ENCODE results near the gene HIC1. TPM values are rescaled to one million over a fixed set of nuclear protein-coding genes. Genes with fewer than 3 reads are reported as not detected.

Gene HIC1
- total RNA-seq, 2 experiments from 2014 or later, result 13.6 to 16.5 TPM

- Mint-ChIP-seq H3K36me3 (ENCODE audit: low read depth) (peaks cover 43% of the 10 kb centered on the region), H3K4me1 (peaks cover 47% of the 10 kb centered on the region), H3K9me3 (ENCODE audit: low read depth) (no peaks in the 10 kb centered on the region), H3K4me3 (no peak overlapping the region), H3K27ac (no peak overlapping the region), H3K27me3 (no peaks in the 10 kb centered on the region)
- ChIA-PET CTCF (interaction anchor here (0.8 to 1.2 kb wide), 2 partner anchors 25 to 180 kb away, joined by 3 to 5 read pairs; no protein-coding TSS in a partner anchor), POLR2A (no interaction called here)
- intact Hi-C loops (cut with DNase I, micrococcal nuclease), result no loop called here
- no peak for DNase-seq
- no peak for ATAC-seq
These were observed 28.7 kb downstream of the HIC1 start for GRCh38 chr17:2083613-2084035.

- ChIA-PET POLR2A (interaction anchor here (0.6 kb wide), 1 partner anchor 23 kb away, joined by 3 read pairs; no protein-coding TSS in a partner anchor), CTCF (interaction anchor here (0.8 to 1.2 kb wide), 2 partner anchors 26 to 179 kb away, joined by 3 to 5 read pairs; no protein-coding TSS in a partner anchor)
- intact Hi-C loops (cut with DNase I, micrococcal nuclease), result no loop called here
- no peaks in the 10 kb centered on the region for H3K27me3 Mint-ChIP-seq
- no peaks in the 10 kb centered on the region for H3K9me3 Mint-ChIP-seq (ENCODE audit: low read depth)
- no peak overlapping the region for H3K4me3 Mint-ChIP-seq
- H3K4me1 Mint-ChIP-seq, result peaks cover 53% of the 10 kb centered on the region
- H3K36me3 Mint-ChIP-seq (ENCODE audit: low read depth), result peaks cover 41% of the 10 kb centered on the region
- H3K27ac Mint-ChIP-seq, result no peak overlapping the region
- ATAC-seq, result no peak
- DNase-seq, result no peak
These were observed 29.3 kb downstream of the HIC1 start for GRCh38 chr17:2084036-2084765.

GRCh38 chr17:2084766-2085647 lies 30.1 kb downstream of the HIC1 start:
- no peak overlapping the region for H3K4me3 Mint-ChIP-seq
- intact Hi-C loops (cut with DNase I, micrococcal nuclease), result loop anchor here in 1 of 2 experiments (5.0 kb wide), 1 partner anchor 33 kb away; no protein-coding TSS in a partner anchor
- ATAC-seq (no peak), DNase-seq (no peak)
- no peaks in the 10 kb centered on the region for H3K27me3 Mint-ChIP-seq
- POLR2A ChIA-PET, result interaction anchor here (0.6 kb wide), 1 partner anchor 13 kb away, joined by 3 read pairs; no protein-coding TSS in a partner anchor
- H3K9me3 Mint-ChIP-seq (ENCODE audit: low read depth), result no peaks in the 10 kb centered on the region
- no peak overlapping the region for H3K27ac Mint-ChIP-seq
- H3K36me3 Mint-ChIP-seq (ENCODE audit: low read depth), result peaks cover 37% of the 10 kb centered on the region
- CTCF ChIA-PET, result interaction anchor here (0.7 to 0.9 kb wide), 2 partner anchors 19 to 263 kb away, joined by 3 read pairs; no protein-coding TSS in a partner anchor
- H3K4me1 Mint-ChIP-seq, result peaks cover 61% of the 10 kb centered on the region

GRCh38 chr17:2085648-2085949 lies 30.7 kb downstream of the HIC1 start:
- POLR2A ChIA-PET, result interaction anchor here (0.6 kb wide), 1 partner anchor 13 kb away, joined by 3 read pairs; no protein-coding TSS in a partner anchor
- intact Hi-C loops (cut with DNase I, micrococcal nuclease), result loop anchor here in 1 of 2 experiments (5.0 kb wide), 1 partner anchor 33 kb away; no protein-coding TSS in a partner anchor
- Mint-ChIP-seq H3K4me1 (peaks cover 66% of the 10 kb centered on the region), H3K27ac (no peak overlapping the region), H3K9me3 (ENCODE audit: low read depth) (no peaks in the 10 kb centered on the region), H3K27me3 (no peaks in the 10 kb centered on the region), H3K4me3 (no peak overlapping the region), H3K36me3 (ENCODE audit: low read depth) (peaks cover 33% of the 10 kb centered on the region)
- ATAC-seq, result no peak
- no peak for DNase-seq
- CTCF ChIA-PET, result interaction anchor here (0.7 to 0.9 kb wide), 3 partner anchors 20 to 297 kb away, joined by 3 read pairs; no protein-coding TSS in a partner anchor

GRCh38 chr17:2086306-2086705 lies 31.4 kb downstream of the HIC1 start:
- peaks cover 29% of the 10 kb centered on the region for H3K36me3 Mint-ChIP-seq (ENCODE audit: low read depth)
- no peaks in the 10 kb centered on the region for H3K9me3 Mint-ChIP-seq (ENCODE audit: low read depth)
- no peak overlapping the region for H3K4me3 Mint-ChIP-seq
- ChIA-PET POLR2A (interaction anchor here (1.4 kb wide), 1 partner anchor 16 kb away, joined by 4 read pairs; no protein-coding TSS in a partner anchor), CTCF (interaction anchor here (0.7 to 1.1 kb wide), 2 partner anchors 28 to 296 kb away, joined by 3 read pairs; no protein-coding TSS in a partner anchor)
- H3K27me3 Mint-ChIP-seq, result no peaks in the 10 kb centered on the region
- H3K4me1 Mint-ChIP-seq, result peaks cover 72% of the 10 kb centered on the region
- intact Hi-C loops (cut with DNase I, micrococcal nuclease), result loop anchor here in 1 of 2 experiments (5.0 kb wide), 1 partner anchor 34 kb away; no protein-coding TSS in a partner anchor
- DNase-seq, result no peak
- peak overlapping the region; percentile 20 for H3K27ac Mint-ChIP-seq
- no peak for ATAC-seq

GRCh38 chr17:2087597-2088211 lies 32.8 kb downstream of the HIC1 start:
- POLR2A ChIA-PET, result interaction anchor here (0.5 to 2.1 kb wide), 3 partner anchors 18 to 179 kb away, joined by 3 to 23 read pairs (median 4); no protein-coding TSS in a partner anchor
- CTCF ChIA-PET, result interaction anchor here (0.7 to 5.3 kb wide), 6 partner anchors 18 to 157 kb away, joined by 3 to 25 read pairs (median 4); no protein-coding TSS in a partner anchor
- intact Hi-C loops (cut with DNase I, micrococcal nuclease), result loop anchor here in 1 of 2 experiments (1.0 to 5.0 kb wide), 2 partner anchors 17 to 35 kb away; no protein-coding TSS in a partner anchor

GRCh38 chr17:2089021-2089422 lies 34.1 kb downstream of the HIC1 start:
- Mint-ChIP-seq H3K27me3 (no peaks in the 10 kb centered on the region), H3K27ac (peak overlapping the region; percentile 87), H3K4me1 (peaks cover 64% of the 10 kb centered on the region), H3K9me3 (ENCODE audit: low read depth) (no peaks in the 10 kb centered on the region), H3K36me3 (ENCODE audit: low read depth) (peaks cover 26% of the 10 kb centered on the region), H3K4me3 (peak overlapping the region; percentile 74)
- DNase-seq (no peak), ATAC-seq (peak; percentile 18)
- ChIA-PET POLR2A (interaction anchor here (0.5 to 2.1 kb wide), 8 partner anchors 8 to 233 kb away, joined by 3 to 23 read pairs (median 4); no protein-coding TSS in a partner anchor), CTCF (interaction anchor here (0.9 to 5.3 kb wide), 10 partner anchors 9 to 162 kb away, joined by 3 to 25 read pairs (median 4); partner anchors contain the start of gene HIC1)
- intact Hi-C loops (cut with DNase I, micrococcal nuclease), result loop anchor here (1.0 to 5.0 kb wide), 4 partner anchors 19 to 177 kb away; no protein-coding TSS in a partner anchor

More at GRCh38 chr17:2087597-2088211, 32.8 kb downstream of the HIC1 start:
- peaks cover 26% of the 10 kb centered on the region for H3K36me3 Mint-ChIP-seq (ENCODE audit: low read depth)
- DNase-seq, result peak; percentile 78
- peak overlapping the region; percentile 7 for H3K4me3 Mint-ChIP-seq
- peak; percentile 62 for ATAC-seq
- H3K27me3 Mint-ChIP-seq, result no peaks in the 10 kb centered on the region
- H3K4me1 Mint-ChIP-seq, result peaks cover 69% of the 10 kb centered on the region
- H3K9me3 Mint-ChIP-seq (ENCODE audit: low read depth), result no peaks in the 10 kb centered on the region
- peak overlapping the region; percentile 2 for H3K27ac Mint-ChIP-seq

GRCh38 chr17:2090210-2090641 lies 35.3 kb downstream of the HIC1 start:
- H3K27ac Mint-ChIP-seq, result peak overlapping the region; percentile 48
- intact Hi-C loops (cut with DNase I, micrococcal nuclease), result no loop called here

GRCh38 chr17:2090804-2091534 lies 36.1 kb downstream of the HIC1 start:
- intact Hi-C loops (cut with DNase I, micrococcal nuclease), result no loop called here
- Mint-ChIP-seq H3K9me3 (ENCODE audit: low read depth) (no peaks in the 10 kb centered on the region), H3K27ac (no peak overlapping the region), H3K36me3 (ENCODE audit: low read depth) (peaks cover 19% of the 10 kb centered on the region), H3K4me3 (no peak overlapping the region), H3K27me3 (no peaks in the 10 kb centered on the region), H3K4me1 (peaks cover 57% of the 10 kb centered on the region)
- CTCF ChIA-PET, result interaction anchor here (0.7 to 5.3 kb wide), 8 partner anchors 19 to 155 kb away, joined by 3 to 25 read pairs (median 4); partner anchors contain the start of gene HIC1
- ATAC-seq (no peak), DNase-seq (no peak)
- POLR2A ChIA-PET, result no interaction called here

More at GRCh38 chr17:2090210-2090641, 35.3 kb downstream of the HIC1 start:
- DNase-seq (peak; percentile 52), ATAC-seq (peak; percentile 5)
- Mint-ChIP-seq H3K9me3 (ENCODE audit: low read depth) (no peaks in the 10 kb centered on the region), H3K4me3 (peak overlapping the region; percentile 74), H3K4me1 (peaks cover 62% of the 10 kb centered on the region), H3K36me3 (ENCODE audit: low read depth) (peaks cover 19% of the 10 kb centered on the region), H3K27me3 (no peaks in the 10 kb centered on the region)
- ChIA-PET POLR2A (interaction anchor here (1.1 kb wide), 1 partner anchor 9 kb away, joined by 4 read pairs; no protein-coding TSS in a partner anchor), CTCF (interaction anchor here (0.6 to 5.3 kb wide), 10 partner anchors 13 to 157 kb away, joined by 3 to 25 read pairs (median 4); partner anchors contain the start of gene HIC1)

- Mint-ChIP-seq H3K4me1 (peaks cover 46% of the 10 kb centered on the region), H3K36me3 (ENCODE audit: low read depth) (peaks cover 13% of the 10 kb centered on the region), H3K4me3 (no peak overlapping the region), H3K9me3 (ENCODE audit: low read depth) (no peaks in the 10 kb centered on the region), H3K27me3 (no peaks in the 10 kb centered on the region), H3K27ac (no peak overlapping the region)
- CTCF ChIA-PET, result interaction anchor here (0.6 to 5.3 kb wide), 2 partner anchors 152 to 398 kb away, joined by 3 to 25 read pairs; no protein-coding TSS in a partner anchor
- ATAC-seq (no peak), DNase-seq (no peak)
- intact Hi-C loops (cut with DNase I, micrococcal nuclease), result no loop called here
- POLR2A ChIA-PET, result no interaction called here
These were observed 37.4 kb downstream of the HIC1 start for GRCh38 chr17:2092253-2092652.

Data from activated CD4-positive, alpha-beta T cell treated with anti-CD3 and anti-CD28 coated beads for 36 hours (primary cell).